A549 (cell line): ENCODE results near the gene PFDN2. TPM values are rescaled to one million over a fixed set of nuclear protein-coding genes. Genes with fewer than 3 reads are reported as not detected.

Experiments used
- ATAC-seq, 2 experiments: fragments of 200-7000 bp in 1 of 2; fragments of >200 bp in 1 of 2; cut with Nextera tagmentation in 1 of 2; cut with Tn5 transposase in 1 of 2; 3 replicates each; pipeline versions ENCODE4 v1.8.0 to v1.9.1; 2018 to 2020; ENCODE audit warnings: mild to moderate bottlenecking in 1 of 2, moderate library complexity in 1 of 2
- CTCF ChIA-PET: fragments of 300-600 bp; sonication (Branson Sonifier 250); formaldehyde crosslinking; extraction: SDS; loops from one replicate; lab custom pipeline; 2021; ENCODE audit warnings: antibody characterized with exemption, inconsistent platforms; lab: Yijun Ruan, JAX
- POLR2A ChIA-PET: fragments of 350-600 bp; formaldehyde crosslinking; extraction: SDS; loops from one replicate; lab custom pipeline; 2021; ENCODE audit warnings: antibody characterized with exemption, inconsistent platforms; lab: Yijun Ruan, JAX
- DNase-seq, 2 experiments: peaks; one replicate each; pipeline versions ENCODE4 v3.0.0 to v3.0.0-alpha.2; 2011 to 2016; ENCODE audit warnings: low read depth in 1 of 2, low spot score in 1 of 2
- FAIRE-seq: peaks from 2 replicates; lab custom pipeline; 2011; peaks lifted over from hg19 to GRCh38; lab: Jason Lieb, UNC
- H3K27ac ChIP-seq, 2 experiments: fragments of >200 bp; sonication (Bioruptor Twin); formaldehyde crosslinking; 3 replicates each; pipeline ENCODE4 v1.5.1; 2016 to 2017
- H3K4me1 ChIP-seq: fragments of >200 bp; sonication (Bioruptor Twin); formaldehyde crosslinking; 3 replicates; pipeline ENCODE4 v1.6.1; 2016
- H3K4me2 ChIP-seq: fragments of >200 bp; sonication (Bioruptor Twin); formaldehyde crosslinking; 3 replicates; pipeline ENCODE4 v1.6.1; 2016
- H3K4me3 ChIP-seq: fragments of >200 bp; sonication (Bioruptor Twin); formaldehyde crosslinking; 3 replicates; pipeline ENCODE4 v1.5.1; 2016
- H3K9me3 ChIP-seq: fragments of >200 bp; sonication (Bioruptor Twin); formaldehyde crosslinking; 3 replicates; pipeline ENCODE4 v1.6.1; 2016
- BCL3 ChIP-seq: fragments of >200 bp; sonication (Bioruptor Twin); formaldehyde crosslinking; IDR thresholded peaks from 3 replicates; pipeline ENCODE4 v1.6.1; 2016
- CBX2 ChIP-seq: fragments of 200-600 bp; sonication (generic); IDR thresholded peaks from 2 replicates; pipeline ENCODE4 v1.6.1; 2016; ENCODE audit warnings: low read depth, mild to moderate bottlenecking, borderline replicate concordance
- CHD2 ChIP-seq: fragments of 150-350 bp; IDR thresholded peaks from 2 replicates; pipeline ENCODE4 v1.6.1; 2014; ENCODE audit warnings: low read length; ENCODE audit not compliant: partially characterized antibody
- E2F6 ChIP-seq: IDR thresholded peaks from 2 replicates; pipeline ENCODE4 v1.6.1; 2012; ENCODE audit warnings: low read depth, borderline replicate concordance
- EHF ChIP-seq: fragments of 250-450 bp; sonication (Bioruptor Pico); IDR thresholded peaks from 2 replicates; pipeline ENCODE4 v1.5.0; 2020; ENCODE audit warnings: mild to moderate bottlenecking
- FOXS1 ChIP-seq: fragments of 250-450 bp; sonication (Bioruptor Pico); IDR thresholded peaks from 2 replicates; pipeline ENCODE4 v1.5.0; 2020; ENCODE audit warnings: mild to moderate bottlenecking, moderate library complexity
- GATA3 ChIP-seq: IDR thresholded peaks from 2 replicates; pipeline ENCODE4 v1.6.1; 2012; ENCODE audit warnings: borderline replicate concordance
- HEYL ChIP-seq: fragments of 250-450 bp; sonication (Bioruptor Pico); IDR thresholded peaks from 2 replicates; pipeline ENCODE4 v1.8.0; 2021; ENCODE audit warnings: mild to moderate bottlenecking, moderate library complexity
- HMGXB4 ChIP-seq: fragments of 250-450 bp; sonication (Bioruptor Pico); IDR thresholded peaks from 2 replicates; pipeline ENCODE4 v1.5.0; 2021; ENCODE audit warnings: mild to moderate bottlenecking, moderate library complexity, borderline replicate concordance
- HOXB13 ChIP-seq: fragments of 250-450 bp; sonication (Bioruptor Pico); IDR thresholded peaks from 2 replicates; pipeline ENCODE4 v1.5.0; 2020; ENCODE audit warnings: low read depth, mild to moderate bottlenecking, moderate library complexity
- HOXB5 ChIP-seq: fragments of 250-450 bp; sonication (Bioruptor Pico); IDR thresholded peaks from 2 replicates; pipeline ENCODE4 v1.5.0; 2020; ENCODE audit warnings: mild to moderate bottlenecking, moderate library complexity
- JUN ChIP-seq, 2 experiments: fragments of >200 bp; sonication (Bioruptor Twin); formaldehyde crosslinking; IDR thresholded peaks; 2 replicates in 1 of 2; 3 replicates in 1 of 2; pipeline ENCODE4 v1.6.1; 2016 to 2017
- JUNB ChIP-seq: fragments of >200 bp; sonication (Bioruptor Twin); formaldehyde crosslinking; IDR thresholded peaks from 2 replicates; pipeline ENCODE4 v1.6.1; 2016
- KDM5A ChIP-seq: fragments of 200-600 bp; sonication (generic); IDR thresholded peaks from 2 replicates; pipeline ENCODE4 v1.6.1; 2016; ENCODE audit warnings: antibody characterized with exemption, mild to moderate bottlenecking
- MAFK ChIP-seq: fragments of 450-650 bp; IDR thresholded peaks from 2 replicates; pipeline ENCODE4 v1.6.1; 2014; ENCODE audit not compliant: partially characterized antibody
- MAX ChIP-seq: IDR thresholded peaks from 2 replicates; pipeline ENCODE4 v1.6.1; 2012
- MYC ChIP-seq: IDR thresholded peaks from 2 replicates; pipeline ENCODE4 v1.6.1; 2012; ENCODE audit warnings: mild to moderate bottlenecking, inconsistent platforms, low read length, improper control_type of control experiment, borderline replicate concordance
- PHF8 ChIP-seq: fragments of 200-600 bp; sonication (generic); IDR thresholded peaks from 2 replicates; pipeline ENCODE4 v1.6.1; 2016; ENCODE audit warnings: low read depth, mild to moderate bottlenecking, antibody characterized with exemption, moderate library complexity, borderline replicate concordance
- POLR2A ChIP-seq: IDR thresholded peaks from 2 replicates; pipeline ENCODE4 v1.6.1; 2012; ENCODE audit warnings: mild to moderate bottlenecking, low read length
- RCOR1 ChIP-seq: fragments of 150-350 bp; IDR thresholded peaks from 2 replicates; pipeline ENCODE4 v1.6.1; 2014; ENCODE audit warnings: antibody characterized with exemption, low read length, low read depth
- REST ChIP-seq: fragments of 200-600 bp; sonication (generic); IDR thresholded peaks from 2 replicates; pipeline ENCODE4 v1.6.1; 2016; ENCODE audit warnings: antibody characterized with exemption, mild to moderate bottlenecking, moderate library complexity
- USF2 ChIP-seq: fragments of 450-650 bp; IDR thresholded peaks from 2 replicates; pipeline ENCODE4 v1.6.1; 2014; ENCODE audit warnings: antibody characterized with exemption
- ZC3H11A ChIP-seq: fragments of 450-650 bp; IDR thresholded peaks from 2 replicates; pipeline ENCODE4 v1.6.1; 2014; ENCODE audit warnings: antibody characterized with exemption, mild to moderate bottlenecking
- ZNF302 ChIP-seq: fragments of 250-450 bp; sonication (Bioruptor Pico); IDR thresholded peaks from 2 replicates; pipeline ENCODE4 v1.9.0; 2021; ENCODE audit warnings: inconsistent platforms, mild to moderate bottlenecking, moderate library complexity
- WGBS: methylation state at CpG from one replicate; pipeline ENCODE4 v1.1.6; 2017; ENCODE audit errors: missing lambda C conversion rate; 5-methylcytosine and 5-hydroxymethylcytosine counted together
- polyA plus RNA-seq, 4 experiments: library from polyadenylated mRNA; depleted of rRNA in 3 of 4; stranded (reverse); fragments of >200 nt; fragmentation: RNase III in 1 of 4; extraction: RNeasy Plus Mini Kit Qiagen cat#74134 plus additional on column Dnase treatment in 1 of 4; gene quantifications; 2 replicates in 3 of 4; 3 replicates in 1 of 4; pipeline ENCODE4 v1.2.3, GENCODE V29; 2011 to 2017

Gene PFDN2
- polyA plus RNA-seq, 2 of the 4 experiments (the other 2 are of a cell fraction) = 179 to 187 TPM

GRCh38 chr1:161153682-161154337 is 36.0 kb upstream of the PFDN2 start, which contains the start of gene UFC1:
TSS of gene UFC1 (plus strand) at chr1:161153978. CDS start at chr1:161153998, 20 bp downstream.
- ATAC-seq = peak; percentile 93 to 96
- H3K27ac ChIP-seq = peak within 1 kb of the TSS; percentile 89 to 95
- peak; percentile 89 to 94 for DNase-seq
- no peak for TF ChIP-seq FOXS1
- TF ChIP-seq HEYL (CRISPR knock-in tag) = no peak
- TF ChIP-seq REST = peak; percentile 58; the same call in 1 of the 2 replicates
- TF ChIP-seq MAX = peak; percentile 92
- TF ChIP-seq BCL3 = peak; percentile 79; the same call in 2 of the 3 replicates
- peak; percentile 53; the same call in 1 of the 2 replicates for TF ChIP-seq MYC
- TF ChIP-seq JUN (IDR thresholded peaks at IDR 0.05) = peak; percentile 88
- peak; percentile 55; the same call in 1 of the 2 replicates for TF ChIP-seq EHF (CRISPR knock-in tag)
- no peak for TF ChIP-seq USF2
- TF ChIP-seq RCOR1 = 0 out of 2 replicates have a peak, but pooled peaks have one; percentile 23
- 0 out of 2 replicates have a peak, but pooled peaks have one; percentile 27 for TF ChIP-seq KDM5A
- TF ChIP-seq HOXB13 (CRISPR knock-in tag) = 0 out of 2 replicates have a peak, but pooled peaks have one; percentile 25
- TF ChIP-seq ZC3H11A = no peak
- peak; percentile 47 for TF ChIP-seq CHD2
- TF ChIP-seq PHF8 = peak; percentile 88; the same call in 1 of the 2 replicates
- TF ChIP-seq POLR2A = peak; percentile 63; the same call in 1 of the 2 replicates
- FAIRE-seq = peak; percentile 46
- H3K4me2 ChIP-seq = peak within 1 kb of the TSS; percentile 89
- H3K4me1 ChIP-seq = peaks cover 9% of the 10 kb centered on the region
- ChIA-PET POLR2A (interaction anchor here (0.9 to 2.5 kb wide), 8 partner anchors 12 to 236 kb away, joined by 3 to 30 read pairs (median 5); partner anchors contain the start of genes B4GALT3, DEDD, NDUFS2 and NIT1), CTCF (interaction anchor here (1.0 to 7.9 kb wide), 4 partner anchors 11 to 39 kb away, joined by 3 to 59 read pairs (median 4); partner anchors contain the start of gene PPOX)
- H3K9me3 ChIP-seq = no peaks in the 10 kb centered on the region
- peak within 1 kb of the TSS; percentile 57 for H3K4me3 ChIP-seq
- under 1% methylated on average over 33 of the region's 33 CpGs for WGBS

- POLR2A ChIA-PET = interaction anchor here (0.9 to 2.5 kb wide), 8 partner anchors 13 to 237 kb away, joined by 3 to 30 read pairs (median 5); partner anchors contain the start of genes B4GALT3, DEDD, NDUFS2 and NIT1
- FAIRE-seq (no peak), ATAC-seq (no peak; a peak in 1 of 6 replicates), DNase-seq (no peak)
- CTCF ChIA-PET = interaction anchor here (0.6 to 7.9 kb wide), 6 partner anchors 10 to 94 kb away, joined by 3 to 59 read pairs (median 4); partner anchors contain the start of gene PPOX
- H3K4me2 ChIP-seq = peak overlapping the region; percentile 89
- H3K4me1 ChIP-seq = peaks cover 5% of the 10 kb centered on the region; the same call in 1 of the 3 replicates
- H3K27ac ChIP-seq = peak overlapping the region; percentile 89 to 95
- no peaks in the 10 kb centered on the region for H3K9me3 ChIP-seq
- peak overlapping the region; percentile 57 for H3K4me3 ChIP-seq
- WGBS = 28% methylated on average over 8 of the region's 9 CpGs
- TF ChIP-seq HOXB5 (CRISPR knock-in tag) (no peak), MAX (no peak), BCL3 (no peak), MAFK (no peak), JUN (IDR thresholded peaks at IDR 0.05) (no peak), JUNB (no peak), PHF8 (no peak), E2F6 (no peak), ZNF302 (CRISPR knock-in tag) (no peak), CBX2 (no peak), KDM5A (no peak), GATA3 (no peak), MYC (no peak), HMGXB4 (CRISPR knock-in tag) (no peak)
Measured at GRCh38 chr1:161153176-161153575, 35.3 kb upstream of the PFDN2 start.
